Brain microvascular endothelial cell (primary cell): ENCODE results near the gene FAM171A2.

Experiments used
- DNase-seq: peaks from one replicate; pipeline ENCODE4 v3.0.0-alpha.2; 2020
- H3K27ac ChIP-seq: fragments of 250-450 bp; sonication (Bioruptor Pico); 2 replicates; pipeline ENCODE4 v1.5.1; 2020; ENCODE audit warnings: mild to moderate bottlenecking, moderate library complexity
- H3K27me3 ChIP-seq: fragments of 250-450 bp; sonication (Bioruptor Pico); replicated peaks from 2 replicates; pipeline ENCODE4 v1.5.1; 2020; ENCODE audit warnings: mild to moderate bottlenecking
- H3K36me3 ChIP-seq: fragments of 250-450 bp; sonication (Bioruptor Pico); replicated peaks from 2 replicates; pipeline ENCODE4 v1.5.1; 2020; ENCODE audit warnings: mild to moderate bottlenecking
- H3K4me3 ChIP-seq: 2 replicates; pipeline ENCODE4 v1.5.1; 2011; ENCODE audit warnings: low read depth, mild to moderate bottlenecking, control low read depth, low read length, moderate library complexity
- CTCF ChIP-seq: IDR thresholded peaks from 2 replicates; pipeline ENCODE4 v1.5.1; 2011; ENCODE audit warnings: low read depth, mild to moderate bottlenecking, moderate library complexity, low read length, control low read depth, inconsistent platforms; ENCODE audit errors: missing control alignments
- in situ Hi-C: cut with HindIII; loops from 2 replicates; pipeline ENCODE4 v1.10.0; 2017; ENCODE audit warnings: low sequenced_read_pairs, low pct_ligation_motif_present

The FAM171A2 gene

GRCh38 chr17:44314869-44315661 lies 48.6 kb downstream of the FAM171A2 start:
- Histone ChIP-seq H3K27me3 (peaks cover 26% of the 10 kb centered on the region), H3K36me3 (peaks cover 5% of the 10 kb centered on the region), H3K4me3 (peak overlapping the region; percentile 35), H3K27ac (no peak overlapping the region)
- in situ Hi-C loops = no loop called here
- no peak for TF ChIP-seq CTCF
- peak; percentile 36 for DNase-seq

GRCh38 chr17:44314524-44314868 lies 49.2 kb downstream of the FAM171A2 start:
- peaks cover under 1% of the 10 kb centered on the region for H3K36me3 ChIP-seq
- H3K4me3 ChIP-seq = no peak overlapping the region
- peaks cover 26% of the 10 kb centered on the region for H3K27me3 ChIP-seq
- no peak for DNase-seq
- H3K27ac ChIP-seq = no peak overlapping the region
- no peak for TF ChIP-seq CTCF
- in situ Hi-C loops = no loop called here

GRCh38 chr17:44314031-44314430 lies 49.6 kb downstream of the FAM171A2 start:
- Histone ChIP-seq H3K36me3 (no peaks in the 10 kb centered on the region), H3K27ac (no peak overlapping the region), H3K27me3 (peaks cover 26% of the 10 kb centered on the region), H3K4me3 (no peak overlapping the region)
- DNase-seq = no peak
- TF ChIP-seq CTCF = no peak
- in situ Hi-C loops = no loop called here

- DNase-seq = no peak
- in situ Hi-C loops = no loop called here
- Histone ChIP-seq H3K27ac (no peak overlapping the region), H3K27me3 (peaks cover 28% of the 10 kb centered on the region), H3K4me3 (no peak overlapping the region), H3K36me3 (no peaks in the 10 kb centered on the region)
- TF ChIP-seq CTCF = no peak
These were observed 51.1 kb downstream of the FAM171A2 start for GRCh38 chr17:44312396-44313104.

- Histone ChIP-seq H3K27ac (no peak overlapping the region), H3K4me3 (no peak overlapping the region), H3K36me3 (no peaks in the 10 kb centered on the region), H3K27me3 (peaks cover 33% of the 10 kb centered on the region)
- in situ Hi-C loops = no loop called here
- no peak for TF ChIP-seq CTCF
- no peak for DNase-seq
These were observed 52.0 kb downstream of the FAM171A2 start for GRCh38 chr17:44311562-44312181.
